ENCODE results near the gene LYZL4. TPM values are rescaled to one million over a fixed set of nuclear protein-coding genes. Genes with fewer than 3 reads are reported as not detected.

Gene LYZL4
- total and polyA plus RNA-seq, 2 of the 13 experiments (the other 11 are each of a cell fraction or from before 2014, with no cell fraction given), result not detected

GRCh38 chr3:42394579-42395288, 15.7 kb downstream of the LYZL4 start:
- ATAC-seq (no peak), DNase-seq (ENCODE audit: low spot score) (no peak), FAIRE-seq (no peak)
- 51% methylated on average over 12 of the region's 12 CpGs for WGBS (ENCODE audit: low lambda C conversion rate)
- POLR2A ChIA-PET, result no interaction called here
- no peak overlapping the region for H2AFZ ChIP-seq (ENCODE audit: low read length)
- TF ChIP-seq PHF5A (CRISPR knock-in tag; IDR thresholded peaks at IDR 0.05; ENCODE audit: low read depth, unreplicated experiment) (no peak), SMAD3 (CRISPR knock-in tag; IDR thresholded peaks at IDR 0.05) (no peak), SMYD3 (CRISPR knock-in tag; IDR thresholded peaks at IDR 0.05) (no peak), ZBTB8A (CRISPR knock-in tag; IDR thresholded peaks at IDR 0.05; ENCODE audit: borderline replicate concordance, low read depth) (no peak), ZNF121 (CRISPR knock-in tag; IDR thresholded peaks at IDR 0.05) (no peak), ZNF281 (CRISPR knock-in tag; IDR thresholded peaks at IDR 0.05; ENCODE audit: borderline replicate concordance) (no peak), FOSL1 (CRISPR knock-in tag; IDR thresholded peaks at IDR 0.05; ENCODE audit: borderline replicate concordance) (no peak), TBP (CRISPR knock-in tag; IDR thresholded peaks at IDR 0.05) (no peak)
- TF ChIP-seq, protein P1, sequence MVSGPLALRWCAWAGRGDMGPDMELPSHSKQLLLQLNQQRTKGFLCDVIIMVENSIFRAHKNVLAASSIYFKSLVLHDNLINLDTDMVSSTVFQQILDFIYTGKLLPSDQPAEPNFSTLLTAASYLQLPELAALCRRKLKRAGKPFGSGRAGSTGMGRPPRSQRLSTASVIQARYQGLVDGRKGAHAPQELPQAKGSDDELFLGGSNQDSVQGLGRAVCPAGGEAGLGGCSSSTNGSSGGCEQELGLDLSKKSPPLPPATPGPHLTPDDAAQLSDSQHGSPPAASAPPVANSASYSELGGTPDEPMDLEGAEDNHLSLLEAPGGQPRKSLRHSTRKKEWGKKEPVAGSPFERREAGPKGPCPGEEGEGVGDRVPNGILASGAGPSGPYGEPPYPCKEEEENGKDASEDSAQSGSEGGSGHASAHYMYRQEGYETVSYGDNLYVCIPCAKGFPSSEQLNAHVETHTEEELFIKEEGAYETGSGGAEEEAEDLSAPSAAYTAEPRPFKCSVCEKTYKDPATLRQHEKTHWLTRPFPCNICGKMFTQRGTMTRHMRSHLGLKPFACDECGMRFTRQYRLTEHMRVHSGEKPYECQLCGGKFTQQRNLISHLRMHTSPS (CRISPR knock-in tag; IDR thresholded peaks at IDR 0.05; ENCODE audit: low read depth), result peak; percentile 34; the same call in 1 of the 2 replicates
- intact Hi-C loops (cut with micrococcal nuclease; ENCODE audit: unreplicated experiment), result no loop called here
- no peaks in the 10 kb centered on the region for H4K20me1 ChIP-seq (ENCODE audit: insufficient read depth, low read length)
- BruUV-seq (replicated peaks), result no TSS peak
- no peak overlapping the region for H3K4me2 ChIP-seq (ENCODE audit: low read depth, low read length)
- in situ Hi-C loops (cut with HindIII; ENCODE audit: extremely low pct_ligation_motif_present, low pct_unique_long_range_greater_than_20kb), result no loop called here
- H3K4me1 ChIP-seq (ENCODE audit: insufficient read depth, low read length), result peaks cover 14% of the 10 kb centered on the region
- H3K36me3 ChIP-seq (replicated peaks in 1 of 2; ENCODE audit: control insufficient read depth in 1 of 2, insufficient read depth in 2 of 2, low read length in 2 of 2), result no peaks in the 10 kb centered on the region
- no peaks in the 10 kb centered on the region for H3K79me2 ChIP-seq (ENCODE audit: insufficient read depth, low read length)
- no peaks in the 10 kb centered on the region for H3K9me3 ChIP-seq (ENCODE audit: low read length)
- H3K27me3 ChIP-seq (ENCODE audit: control insufficient read depth in 1 of 2, insufficient read depth in 2 of 2, low read length in 2 of 2), result peaks cover 2 to 23% of the 10 kb centered on the region in 2 experiments; a peak in 3 of 5 replicates
- H3K4me3 ChIP-seq (replicated peaks in 1 of 3; ENCODE audit: insufficient read depth in 1 of 3, low read depth in 2 of 3, low read length in 3 of 3), result no peak overlapping the region
- no peak overlapping the region for H3K9ac ChIP-seq (ENCODE audit: insufficient read depth, low read depth, low read length)
- no peak overlapping the region for H3K27ac ChIP-seq (ENCODE audit: extremely low read length, insufficient read depth, low read length)
- CTCF ChIA-PET (ENCODE audit: low intra/inter-chr PET ratio, low total read pairs), result no interaction called here

Data from HepG2 (cell line).